H1 (cell line): ENCODE data around the gene TMEM125. TPM values are rescaled to one million over a fixed set of nuclear protein-coding genes. Genes with fewer than 3 reads are reported as not detected.

Experiments
- CTCF ChIA-PET: fragments of 300-600 bp; sonication (Branson Sonifier 250); formaldehyde crosslinking; loops from one replicate; lab custom pipeline; 2021; ENCODE audit not compliant: partially characterized antibody; lab: Charles Lee
- POLR2A ChIA-PET: fragments of 300-600 bp; sonication (Branson Sonifier 250); formaldehyde crosslinking; loops from one replicate; lab custom pipeline; 2021; ENCODE audit warnings: inconsistent platforms; ENCODE audit not compliant: partially characterized antibody; lab: Charles Lee
- DNase-seq, 2 experiments: peaks; one replicate each; pipeline versions ENCODE4 v3.0.0 to v3.0.0-alpha.2; 2010 to 2022; ENCODE audit warnings: low spot score in 2 of 2, low read depth in 1 of 2, mixed read lengths in 1 of 2
- FAIRE-seq: peaks from 2 replicates; lab custom pipeline; 2011; peaks lifted over from hg19 to GRCh38; lab: Jason Lieb, UNC
- H2AFZ ChIP-seq: 2 replicates; pipeline ENCODE4 v1.8.1; 2012; ENCODE audit warnings: low read length, inconsistent platforms
- H2AK5ac ChIP-seq: 2 replicates; pipeline ENCODE4 v1.6.1; 2013; ENCODE audit warnings: low read depth, low read length
- H2BK120ac ChIP-seq: replicated peaks from 2 replicates; pipeline ENCODE3; 2013; ENCODE audit warnings: low read depth, low read length, inconsistent platforms
- H2BK12ac ChIP-seq: 2 replicates; pipeline ENCODE4 v1.6.1; 2013; ENCODE audit warnings: low read depth, low read length
- H2BK15ac ChIP-seq: 2 replicates; pipeline ENCODE4 v1.6.1; 2013; ENCODE audit warnings: low read length
- H2BK20ac ChIP-seq: 2 replicates; pipeline ENCODE4 v1.6.1; 2013; ENCODE audit warnings: low read length
- H2BK5ac ChIP-seq: 2 replicates; pipeline ENCODE4 v1.6.1; 2013; ENCODE audit warnings: low read depth, low read length
- H3K14ac ChIP-seq: 2 replicates; pipeline ENCODE4 v1.6.1; 2013; ENCODE audit warnings: inconsistent platforms; ENCODE audit not compliant: insufficient read length
- H3K18ac ChIP-seq: 2 replicates; pipeline ENCODE4 v1.6.1; 2013; ENCODE audit warnings: low read length; ENCODE audit errors: extremely low read depth
- H3K23ac ChIP-seq: 2 replicates; pipeline ENCODE4 v1.6.1; 2013; ENCODE audit warnings: inconsistent platforms; ENCODE audit not compliant: insufficient read length
- H3K23me2 ChIP-seq: 2 replicates; pipeline ENCODE4 v1.6.1; 2013; ENCODE audit warnings: low read depth, low read length
- H3K27ac ChIP-seq: 2 replicates; pipeline ENCODE4 v1.6.1; 2011; ENCODE audit warnings: low read depth, low read length, inconsistent platforms
- H3K27me3 ChIP-seq, 4 experiments: replicated peaks in 1 of 4; 1 replicate in 1 of 4; 2 replicates in 3 of 4; pipeline versions ENCODE4 v1.6.1 to v1.8.1; 2011 to 2013; ENCODE audit warnings: low read length in 3 of 4, mild to moderate bottlenecking in 3 of 4, inconsistent platforms in 2 of 4, mixed read lengths in 2 of 4, moderate library complexity in 1 of 4; ENCODE audit not compliant: control insufficient read depth in 3 of 4, insufficient read depth in 3 of 4; ENCODE audit errors: extremely low read depth in 1 of 4
- H3K36me3 ChIP-seq, 4 experiments: 2 replicates each; pipeline versions ENCODE4 v1.6.1 to v1.8.1; 2011 to 2013; ENCODE audit warnings: mild to moderate bottlenecking in 4 of 4, low read length in 3 of 4, moderate library complexity in 2 of 4, control low read depth in 1 of 4, inconsistent platforms in 1 of 4; ENCODE audit not compliant: insufficient read depth in 4 of 4, control insufficient read depth in 2 of 4
- H3K4ac ChIP-seq: replicated peaks from 2 replicates; pipeline ENCODE3; 2013; ENCODE audit warnings: low read length, low read depth, mixed read lengths, inconsistent platforms; ENCODE audit not compliant: insufficient read length
- H3K4me1 ChIP-seq, 4 experiments: replicated peaks in 1 of 4; 1 replicate in 1 of 4; 2 replicates in 3 of 4; pipeline versions ENCODE4 v1.6.1 to v1.8.1; 2011 to 2013; ENCODE audit warnings: low read length in 3 of 4, inconsistent platforms in 2 of 4, mixed read lengths in 1 of 4; ENCODE audit not compliant: insufficient read depth in 4 of 4, control insufficient read depth in 3 of 4
- H3K4me2 ChIP-seq, 2 experiments: 2 replicates each; pipeline versions ENCODE4 v1.6.1 to v1.8.1; 2011 to 2013; ENCODE audit warnings: low read depth in 2 of 2, low read length in 2 of 2, control low read depth in 1 of 2, inconsistent platforms in 1 of 2, mild to moderate bottlenecking in 1 of 2; ENCODE audit not compliant: insufficient read depth in 1 of 2
- H3K4me3 ChIP-seq, 4 experiments: fragments of 200-600, 300-600 bp in 1 of 4; sonication (generic), shearing (Covaris generic), sonication (Bioruptor Twin) in 1 of 4; 2 replicates each; pipeline versions ENCODE4 v1.5.1 to v1.8.1; 2011 to 2016; ENCODE audit warnings: low read length in 4 of 4, low read depth in 3 of 4, control low read depth in 2 of 4, inconsistent platforms in 2 of 4, mild to moderate bottlenecking in 2 of 4, mixed read lengths in 1 of 4, moderate library complexity in 1 of 4; ENCODE audit not compliant: insufficient read depth in 2 of 4; ENCODE audit errors: extremely low read depth in 1 of 4
- H3K56ac ChIP-seq: replicated peaks from 2 replicates; pipeline ENCODE3; 2013; ENCODE audit warnings: low read depth, mild to moderate bottlenecking, mixed read lengths, low read length, inconsistent platforms; ENCODE audit not compliant: insufficient read length
- H3K79me1 ChIP-seq: 2 replicates; pipeline ENCODE4 v1.6.1; 2013; ENCODE audit warnings: low read depth, low read length, control low read depth
- H3K79me2 ChIP-seq, 2 experiments: 2 replicates each; pipeline versions ENCODE4 v1.6.1 to v1.8.1; 2012 to 2013; ENCODE audit warnings: low read length in 2 of 2, mild to moderate bottlenecking in 2 of 2, inconsistent platforms in 1 of 2; ENCODE audit not compliant: insufficient read depth in 2 of 2, control insufficient read depth in 1 of 2
- H3K9ac ChIP-seq, 4 experiments: replicated peaks in 1 of 4; 1 replicate in 1 of 4; 2 replicates in 3 of 4; pipeline versions ENCODE4 v1.6.1 to v1.8.1; 2011 to 2013; ENCODE audit warnings: low read depth in 3 of 4, low read length in 3 of 4, control low read depth in 2 of 4, mild to moderate bottlenecking in 2 of 4, moderate library complexity in 2 of 4, inconsistent platforms in 1 of 4; ENCODE audit errors: extremely low read depth in 1 of 4
- H3K9me3 ChIP-seq, 2 experiments: 2 replicates each; pipeline versions ENCODE4 v1.6.1 to v1.8.1; 2012 to 2013; ENCODE audit warnings: mild to moderate bottlenecking in 2 of 2, moderate library complexity in 2 of 2, control low read depth in 1 of 2, inconsistent platforms in 1 of 2, low read depth in 1 of 2, low read length in 1 of 2, mixed read lengths in 1 of 2; ENCODE audit not compliant: insufficient read depth in 2 of 2
- H4K20me1 ChIP-seq, 2 experiments: replicated peaks in 1 of 2; 2 replicates each; pipeline versions ENCODE3 to v1.8.1; 2011 to 2013; ENCODE audit warnings: inconsistent platforms in 2 of 2, low read length in 2 of 2, mild to moderate bottlenecking in 1 of 2; ENCODE audit not compliant: insufficient read depth in 2 of 2, control insufficient read depth in 1 of 2
- H4K5ac ChIP-seq: 2 replicates; pipeline ENCODE4 v1.6.1; 2013; ENCODE audit warnings: low read length, low read depth, mixed read lengths, inconsistent platforms; ENCODE audit not compliant: insufficient read length
- H4K8ac ChIP-seq: 2 replicates; pipeline ENCODE4 v1.8.0; 2013; ENCODE audit warnings: mild to moderate bottlenecking, moderate library complexity, low read length, inconsistent platforms; ENCODE audit not compliant: insufficient read depth; ENCODE audit errors: extremely low read depth
- H4K91ac ChIP-seq: replicated peaks from 2 replicates; pipeline ENCODE3; 2013; ENCODE audit warnings: low read length, mixed read lengths, inconsistent platforms; ENCODE audit not compliant: insufficient read length
- BRCA1 ChIP-seq: IDR thresholded peaks from 2 replicates; pipeline ENCODE4 v1.6.1; 2012; ENCODE audit warnings: low read depth, low read length, improper control_type of control experiment
- EP300 ChIP-seq, 2 experiments: IDR thresholded peaks; 1 replicate in 1 of 2; 2 replicates in 1 of 2; pipeline ENCODE4 v1.6.1; 2011 to 2012; ENCODE audit warnings: low read depth in 2 of 2, low read length in 2 of 2, mild to moderate bottlenecking in 2 of 2, borderline replicate concordance in 1 of 2, inconsistent platforms in 1 of 2, moderate library complexity in 1 of 2
- WGBS, 2 experiments: shearing (Covaris generic) in 1 of 2; methylation state at CpG; one replicate each; pipeline versions ENCODE4 v1.1.6 to v1.1.7; 2013 to 2015; ENCODE audit warnings: low lambda C conversion rate in 2 of 2, mixed read lengths in 2 of 2, inconsistent platforms in 1 of 2, low coverage in 1 of 2, missing lambda C conversion rate in 1 of 2; ENCODE audit not compliant: insufficient replicate concordance in 2 of 2, insufficient coverage in 1 of 2, insufficient read length in 1 of 2; ENCODE audit errors: extremely low coverage in 1 of 2, missing lambda C conversion rate in 1 of 2; 5-methylcytosine and 5-hydroxymethylcytosine counted together
- polyA plus RNA-seq, 7 experiments: library from polyadenylated mRNA; depleted of rRNA in 3 of 7; stranded (reverse) in 5 of 7; unstranded in 2 of 7; fragments of >200 nt in 5 of 7; fragments of 200-250 nt in 2 of 7; gene quantifications; 1 replicate in 5 of 7; 2 replicates in 1 of 7; 4 replicates in 1 of 7; pipeline versions ENCODE4 v1.2.1 to v1.2.3, GENCODE V29; 2011 to 2013; ENCODE audit warnings: missing spikeins in 2 of 7, mixed read lengths in 2 of 7
- total RNA-seq: library from RNA; stranded (reverse); fragmentation: NEBNext Ultra II Directional; extraction: Animal tissue kit (Norgen Biotek cat#: 25700); gene quantifications from 2 replicates; pipeline ENCODE4 v1.2.1, GENCODE V29; 2021

TMEM125 gene
- total and polyA plus RNA-seq, 2 of the 8 experiments (the other 6 are each of a cell fraction or from before 2014, with no cell fraction given) = 26.5 to 46.7 TPM

GRCh38 chr1:43311521-43311920 is 41.7 kb downstream of the TMEM125 start:
- no peak overlapping the region for H3K27ac ChIP-seq
- no peak overlapping the region for H2BK120ac ChIP-seq
- H3K4me1 ChIP-seq = no peaks in the 10 kb centered on the region
- H3K9ac ChIP-seq = no peak overlapping the region
- no peak overlapping the region for H2AFZ ChIP-seq
- DNase-seq (no peak), FAIRE-seq (no peak)
- H3K9me3 ChIP-seq = no peaks in the 10 kb centered on the region
- H3K36me3 ChIP-seq = no peaks in the 10 kb centered on the region
- H3K79me1 ChIP-seq = no peaks in the 10 kb centered on the region
- POLR2A ChIA-PET = no interaction called here
- no peak overlapping the region for H3K4ac ChIP-seq
- H4K5ac ChIP-seq = no peak overlapping the region
- H3K4me2 ChIP-seq = no peak overlapping the region
- no peaks in the 10 kb centered on the region; a peak in 1 of 7 replicates for H3K27me3 ChIP-seq
- no peak overlapping the region for H3K56ac ChIP-seq
- H3K4me3 ChIP-seq = no peak overlapping the region
- 86% methylated on average over 9 of the region's 9 CpGs; no CpG with 5 or more reads in 1 of the 2 experiments for WGBS, 2 experiments
- H4K91ac ChIP-seq = no peak overlapping the region
- H2BK5ac ChIP-seq = no peak overlapping the region
- no peak overlapping the region for H3K14ac ChIP-seq
- H3K23me2 ChIP-seq = no peaks in the 10 kb centered on the region
- H4K20me1 ChIP-seq = no peaks in the 10 kb centered on the region
- no peak overlapping the region for H3K18ac ChIP-seq
- no peak overlapping the region for H2AK5ac ChIP-seq
- no peaks in the 10 kb centered on the region for H3K79me2 ChIP-seq
- peak overlapping the region; percentile 38; the same call in 1 of the 2 replicates for H4K8ac ChIP-seq
- no peak overlapping the region for H3K23ac ChIP-seq
- no peak for TF ChIP-seq BRCA1
- TF ChIP-seq EP300 (IDR thresholded peaks at IDR 0.05; ENCODE audit: borderline replicate concordance in 1 of 2, low read depth in 2 of 2, low read length in 2 of 2) = no peak
- no peak overlapping the region for H2BK12ac ChIP-seq
- H2BK20ac ChIP-seq = no peak overlapping the region
- no peak overlapping the region for H2BK15ac ChIP-seq
- CTCF ChIA-PET = interaction anchor here (0.8 to 2.4 kb wide), 4 partner anchors 18 to 242 kb away, joined by 3 to 5 read pairs (median 4); no protein-coding TSS in a partner anchor
